GM18951 (cell line): Measurements from ENCODE around the gene WDR1.

Source experiments
- POLR2A ChIP-seq: IDR thresholded peaks from 4 replicates; pipeline ENCODE4 v1.6.1; 2011; ENCODE audit warnings: mild to moderate bottlenecking; ENCODE audit not compliant: insufficient read length, insufficient read depth; ENCODE audit errors: extremely low read depth
- in situ Hi-C: fragments of 300-500 bp; cut with MboI; formaldehyde crosslinking; loops from one replicate; pipeline ENCODE4 v1.12.0; 2022; ENCODE audit warnings: low sequenced_read_pairs, mixed read lengths, inconsistent platforms; ENCODE audit not compliant: unreplicated experiment

WDR1 gene

GRCh38 chr4:10124167-10124930, 7.8 kb upstream of the WDR1 start:
- in situ Hi-C loops = no loop called here
- no peak for TF ChIP-seq POLR2A

GRCh38 chr4:10123227-10124101, 6.9 kb upstream of the WDR1 start:
- TF ChIP-seq POLR2A = no peak
- in situ Hi-C loops = no loop called here

- in situ Hi-C loops = no loop called here
- TF ChIP-seq POLR2A = no peak
These were observed 5.8 kb upstream of the WDR1 start for GRCh38 chr4:10122236-10122932.

- TF ChIP-seq POLR2A = no peak
- in situ Hi-C loops = no loop called here
These were observed 5.1 kb upstream of the WDR1 start for GRCh38 chr4:10121568-10122208.

- in situ Hi-C loops = no loop called here
- TF ChIP-seq POLR2A = no peak
These were observed 4.5 kb upstream of the WDR1 start for GRCh38 chr4:10120943-10121567.

GRCh38 chr4:10119773-10120172, 3.2 kb upstream of the WDR1 start:
- in situ Hi-C loops = no loop called here
- no peak for TF ChIP-seq POLR2A

- no peak for TF ChIP-seq POLR2A
- in situ Hi-C loops = no loop called here
These were observed 2.7 kb upstream of the WDR1 start for GRCh38 chr4:10119278-10119677.

GRCh38 chr4:10118048-10119004, 1.7 kb upstream of the WDR1 start:
- in situ Hi-C loops = no loop called here
- no peak for TF ChIP-seq POLR2A

GRCh38 chr4:10117359-10118047, 904 bp upstream of the WDR1 start:
- peak; percentile 27 for TF ChIP-seq POLR2A
- in situ Hi-C loops = no loop called here

- peak; percentile 52 for TF ChIP-seq POLR2A
- in situ Hi-C loops = no loop called here
These were observed 616 bp downstream of the WDR1 start for GRCh38 chr4:10115797-10116568.
